GM18870 (cell line): ENCODE data around the gene KRT32.

Experiments
- ATAC-seq: cut with Tn5 transposase; IDR thresholded peaks from one replicate; pipeline ENCODE4 v1.9.1; 2021; ENCODE audit warnings: moderate library complexity; ENCODE audit not compliant: unreplicated experiment

The KRT32 gene

DNA sequence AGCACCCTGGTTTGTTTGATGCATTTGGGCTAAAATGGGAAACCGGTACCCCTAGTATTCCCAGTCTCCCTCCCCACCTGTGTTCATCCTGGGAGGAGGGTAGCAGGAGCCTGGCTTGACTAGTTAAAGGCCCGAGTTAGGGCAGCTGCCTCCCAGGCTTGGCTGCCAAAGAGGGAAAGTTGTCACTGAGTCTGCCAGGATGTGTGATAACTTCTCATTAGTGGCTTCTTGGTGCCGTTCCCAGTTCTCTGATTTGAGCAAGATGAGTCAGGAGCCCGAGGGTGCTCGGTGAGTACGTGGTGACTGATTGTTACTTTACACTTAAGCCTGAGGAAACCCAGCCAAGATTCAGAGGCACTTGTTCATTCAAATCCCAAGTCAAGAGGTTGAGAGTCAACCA, 2.5 kb downstream of the KRT32 start:
- ATAC-seq, result no peak

DNA sequence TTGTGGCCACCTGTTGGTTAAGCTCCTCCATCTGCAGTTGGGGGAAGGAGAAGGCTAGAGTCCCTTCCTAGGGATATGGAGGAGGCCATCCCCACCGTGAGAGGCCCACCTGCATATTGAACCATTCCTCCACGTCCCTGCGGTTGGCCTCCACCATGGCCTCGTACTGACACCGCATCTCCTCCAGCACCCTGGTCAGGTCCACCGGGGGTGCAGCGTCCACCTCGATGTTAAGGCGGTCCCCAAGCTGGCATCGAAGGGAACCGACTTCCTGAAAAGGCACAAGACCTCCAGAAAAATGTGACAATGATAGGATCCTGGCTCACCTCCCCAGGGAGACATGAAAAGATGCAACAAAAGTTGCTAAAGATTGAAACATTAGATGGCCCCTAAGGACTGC, 3.0 kb downstream of the KRT32 start:
- no peak for ATAC-seq

DNA sequence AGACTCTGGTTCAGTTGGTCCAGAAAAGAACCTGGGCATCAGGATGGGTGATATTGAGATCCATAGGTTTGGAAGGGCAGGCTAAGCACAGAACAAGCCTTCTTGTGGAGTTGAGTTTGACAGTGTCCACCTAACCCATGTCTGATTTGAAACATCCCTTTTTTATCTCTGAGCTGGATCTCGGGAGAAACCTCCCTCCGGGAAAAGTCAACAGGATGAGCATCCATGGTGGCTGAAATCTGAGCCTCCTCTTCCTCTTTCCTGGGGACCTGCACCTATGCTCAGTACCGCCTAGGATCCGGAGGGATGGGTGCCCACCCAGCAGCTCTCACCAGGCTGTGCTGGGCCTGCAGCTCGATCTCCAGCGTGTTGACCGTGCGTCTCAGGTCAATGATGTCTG, 3.4 kb downstream of the KRT32 start:
- ATAC-seq, result no peak

DNA sequence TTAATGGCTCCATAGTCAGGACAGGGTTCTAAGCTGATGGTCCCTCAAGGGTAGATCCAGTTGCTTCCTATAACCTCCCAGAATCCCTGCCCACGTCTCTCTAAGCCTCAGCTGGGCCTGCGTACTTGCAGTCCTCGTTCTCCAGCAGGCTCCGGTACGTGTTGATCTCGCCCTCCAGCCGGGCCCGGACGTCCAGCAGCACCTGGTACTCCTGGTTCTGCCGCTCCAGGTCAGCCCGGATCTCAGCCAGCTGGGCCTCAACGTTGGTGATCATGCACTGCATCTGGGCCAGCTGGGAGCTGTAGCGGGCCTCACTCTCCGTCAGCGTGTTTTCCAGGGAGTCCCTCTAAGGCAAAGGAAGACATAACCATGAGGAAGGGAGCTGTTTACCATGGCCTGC, 4.5 kb downstream of the KRT32 start:
- no peak for ATAC-seq

DNA sequence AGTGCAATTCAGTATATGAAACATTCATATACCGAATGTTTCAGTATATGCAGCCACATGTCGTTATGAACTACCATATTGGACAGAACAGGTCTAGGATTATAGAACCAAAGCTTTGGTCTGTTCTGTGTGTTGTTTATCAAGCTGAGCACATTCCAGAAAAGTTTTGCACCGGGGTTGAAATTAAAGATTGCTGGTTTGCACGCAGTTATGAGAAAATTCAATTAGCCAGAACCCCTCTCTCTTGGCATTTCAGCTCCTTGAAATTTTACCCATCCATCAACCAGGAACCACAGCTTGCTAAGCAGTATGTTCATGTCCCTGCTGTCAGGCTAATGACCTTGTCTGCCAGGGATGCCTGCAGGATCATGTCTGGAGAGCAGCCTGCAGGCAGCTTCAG, 9.5 kb downstream of the KRT32 start:
- no peak for ATAC-seq

DNA sequence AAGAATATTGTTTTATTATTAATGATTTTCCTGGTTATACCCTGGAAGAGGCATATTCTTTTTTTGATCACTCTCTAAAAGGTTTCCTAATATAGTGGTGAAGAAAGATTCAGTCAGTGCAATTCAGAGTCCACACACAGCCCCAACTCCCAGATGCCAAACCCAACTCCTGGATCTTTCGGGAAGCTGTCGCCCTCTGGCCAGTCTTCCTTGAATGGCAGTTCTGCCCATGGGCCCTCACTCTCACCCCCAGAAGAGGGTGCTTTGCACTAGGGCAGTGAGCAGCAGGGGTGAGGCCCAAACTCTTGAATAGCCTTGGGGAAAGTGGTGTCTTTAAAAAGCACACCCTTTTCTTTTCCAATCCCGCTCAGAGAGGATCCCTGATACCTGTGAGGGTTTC, 11.0 kb downstream of the KRT32 start:
- ATAC-seq, result no peak

DNA sequence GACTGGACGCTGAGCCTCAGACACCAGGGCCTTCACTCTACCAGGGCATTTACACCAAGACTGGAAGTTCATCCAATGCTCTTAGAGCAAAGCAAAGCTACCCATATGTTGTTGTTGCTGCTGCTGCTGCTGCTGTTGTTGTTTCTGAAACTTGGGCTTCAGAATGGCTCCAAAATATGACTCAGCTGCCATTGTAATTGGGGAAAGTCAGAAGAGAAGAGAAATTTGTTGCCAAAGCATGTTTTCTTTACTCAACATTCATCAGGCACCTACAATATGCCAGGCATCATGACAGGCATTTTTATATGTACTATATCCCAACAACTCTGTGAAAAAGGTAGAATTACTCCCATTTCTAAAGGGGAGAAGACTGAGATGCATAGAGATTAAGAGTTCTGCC, 11.9 kb downstream of the KRT32 start:
- no peak for ATAC-seq

DNA sequence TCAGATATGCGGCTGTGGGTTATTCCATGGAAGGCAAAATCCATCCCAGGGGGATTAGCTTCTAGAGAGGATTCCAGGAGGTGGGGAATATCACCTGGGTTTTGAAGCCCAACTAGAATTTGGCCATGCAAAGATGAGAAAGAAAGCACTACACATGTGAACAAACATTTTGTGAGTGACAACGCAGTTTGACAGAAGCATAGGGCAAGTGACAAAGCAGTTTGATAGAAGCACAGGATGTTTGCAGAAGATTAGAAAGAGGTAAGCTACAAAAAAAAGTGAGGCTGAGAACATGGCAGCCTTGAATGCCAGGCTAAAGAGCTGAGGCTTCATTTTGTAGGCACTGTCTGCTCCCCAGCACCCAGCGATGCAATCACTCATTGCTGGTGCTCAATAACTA, 14.1 kb downstream of the KRT32 start:
- ATAC-seq, result no peak

DNA sequence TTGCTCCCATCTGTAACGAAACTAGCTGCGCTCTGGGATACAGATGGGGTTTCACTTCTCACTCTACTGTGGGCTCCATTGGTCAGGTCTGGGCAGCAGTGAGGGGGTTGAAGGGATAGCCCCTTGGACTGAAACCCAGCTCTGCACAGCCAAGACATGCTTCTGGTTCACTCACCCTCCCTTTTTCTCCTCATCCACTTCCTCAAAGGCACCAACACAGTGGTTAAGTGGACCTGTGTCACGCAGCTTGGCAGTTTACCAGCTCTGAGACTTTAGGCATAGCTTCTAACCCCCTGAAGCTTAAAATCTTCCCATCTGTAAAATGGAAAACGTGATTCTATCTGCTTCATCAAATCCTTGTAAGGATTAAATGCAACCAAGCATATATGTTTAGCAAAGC, 14.9 kb downstream of the KRT32 start:
- no peak for ATAC-seq

DNA sequence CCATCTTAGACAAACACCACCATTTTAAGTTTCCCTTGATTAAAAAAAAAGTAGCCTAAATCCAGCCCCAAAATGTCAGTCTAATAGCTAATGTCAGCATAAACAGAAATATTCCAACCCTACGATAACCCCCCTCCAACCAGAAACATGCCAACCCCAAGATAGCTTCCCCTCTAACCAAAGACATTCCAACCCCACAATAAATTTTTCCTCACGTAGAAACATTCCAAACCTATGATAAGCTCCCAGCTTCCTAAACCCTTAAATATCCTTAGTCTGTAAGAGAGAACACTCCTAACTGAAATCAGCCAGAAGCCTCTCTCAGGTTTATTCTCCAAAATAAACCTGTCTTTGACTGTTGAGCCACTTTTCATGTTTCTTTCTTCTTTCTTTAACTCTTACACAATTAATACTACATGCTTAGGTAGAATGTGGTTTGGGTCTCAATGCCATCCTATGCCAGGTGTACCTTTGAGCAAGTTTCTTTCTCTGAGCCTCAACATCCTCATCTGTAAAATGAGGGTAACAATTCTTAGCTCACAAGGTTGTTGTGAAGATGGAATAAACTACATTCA, 15.9 kb downstream of the KRT32 start:
- ATAC-seq, result no peak

DNA sequence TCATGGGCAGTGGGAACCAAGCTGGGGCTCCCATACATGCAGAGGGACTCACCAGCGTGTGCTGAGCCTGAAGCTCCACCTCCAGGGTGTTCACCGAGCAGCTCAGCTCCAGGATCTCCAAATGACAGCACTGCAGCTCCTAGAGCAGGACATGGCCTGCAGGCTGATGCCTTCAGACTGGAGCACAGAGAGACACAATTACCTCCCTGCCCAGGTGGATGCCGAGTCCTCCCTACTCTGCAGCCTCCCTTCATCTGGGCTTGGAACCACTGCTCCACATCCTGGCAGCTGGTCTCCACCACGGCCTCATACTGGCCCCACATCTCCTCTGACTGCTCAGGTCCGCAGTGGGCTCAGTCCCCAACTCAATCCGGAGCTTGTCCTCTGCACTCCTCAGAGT, 18.2 kb downstream of the KRT32 start:
- ATAC-seq, result no peak

DNA sequence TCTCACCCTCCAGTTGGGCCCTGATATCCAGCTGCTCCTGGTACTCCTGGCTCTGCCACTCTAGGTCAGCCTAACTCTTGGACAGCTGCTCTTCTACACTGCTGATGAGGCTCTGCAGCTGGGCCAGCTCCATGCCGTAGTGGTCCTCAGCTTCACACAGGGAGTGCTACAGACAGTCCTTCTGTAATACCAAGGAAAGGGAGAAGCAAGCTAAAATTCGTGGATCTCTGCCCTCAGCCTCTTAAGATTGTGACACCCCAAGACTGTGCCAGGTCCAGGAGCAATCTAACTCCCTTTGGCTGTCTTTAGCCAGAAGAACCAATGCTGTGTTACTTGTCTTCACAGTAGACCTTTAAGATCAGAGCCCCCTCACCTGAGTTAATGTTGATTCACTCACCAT, 18.7 kb downstream of the KRT32 start:
- no peak for ATAC-seq

DNA sequence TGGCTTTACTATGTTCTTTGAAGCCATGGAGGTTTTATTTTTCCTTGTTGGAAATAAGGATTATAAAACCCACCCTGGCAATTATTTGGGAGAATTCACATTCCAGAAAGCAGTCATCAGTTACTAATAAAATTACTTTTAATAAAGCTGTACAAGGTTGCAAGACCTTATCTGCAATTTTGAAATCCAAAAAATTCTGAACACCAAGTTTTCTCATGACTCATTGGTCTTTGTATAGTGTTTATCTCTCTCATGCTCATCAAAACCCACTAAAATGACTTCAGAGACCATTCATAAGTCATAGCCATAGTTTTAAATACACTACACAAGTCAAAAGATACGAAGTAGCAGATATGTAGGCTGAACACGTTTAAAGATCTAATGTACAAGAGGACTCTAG, 20.4 kb downstream of the KRT32 start:
- no peak for ATAC-seq

DNA sequence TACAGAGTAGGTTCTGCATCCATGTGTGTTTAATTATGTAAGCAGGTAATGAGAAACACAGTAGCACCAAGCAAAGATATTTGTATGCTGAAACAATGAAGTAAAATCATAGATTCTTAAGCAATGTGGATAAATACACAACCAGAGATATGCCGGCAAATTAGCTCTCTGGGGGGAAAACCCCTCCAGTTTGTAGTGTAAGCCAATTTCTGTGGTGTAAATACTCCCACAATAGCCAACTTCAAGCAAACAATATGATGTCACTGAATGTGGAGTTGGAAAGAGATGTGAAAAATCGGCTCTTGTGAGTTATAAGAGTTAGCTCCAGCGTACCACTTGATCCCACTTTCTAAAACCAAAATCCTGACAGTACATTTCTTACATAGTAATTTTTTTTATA, 22.5 kb downstream of the KRT32 start:
- ATAC-seq, result no peak

DNA sequence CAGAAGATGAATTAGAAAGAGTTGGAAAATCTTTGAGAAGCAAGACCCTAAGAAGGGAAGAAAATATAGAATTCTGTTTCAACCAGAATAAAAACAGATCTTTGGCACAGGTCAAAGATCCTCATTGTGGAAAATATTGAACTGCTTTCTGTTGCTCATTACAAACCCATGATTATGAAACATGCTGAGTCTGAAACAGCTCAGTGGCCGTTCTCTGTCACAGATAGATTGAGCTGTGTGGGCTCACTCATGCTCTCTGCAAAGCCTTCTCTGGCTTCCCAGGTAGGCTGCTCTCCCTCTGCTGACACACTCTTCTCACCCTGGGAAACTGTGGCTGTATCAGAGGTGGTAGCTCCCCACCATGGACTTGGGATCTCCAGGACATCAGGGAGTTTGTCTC, 23.0 kb downstream of the KRT32 start:
- ATAC-seq, result no peak

DNA sequence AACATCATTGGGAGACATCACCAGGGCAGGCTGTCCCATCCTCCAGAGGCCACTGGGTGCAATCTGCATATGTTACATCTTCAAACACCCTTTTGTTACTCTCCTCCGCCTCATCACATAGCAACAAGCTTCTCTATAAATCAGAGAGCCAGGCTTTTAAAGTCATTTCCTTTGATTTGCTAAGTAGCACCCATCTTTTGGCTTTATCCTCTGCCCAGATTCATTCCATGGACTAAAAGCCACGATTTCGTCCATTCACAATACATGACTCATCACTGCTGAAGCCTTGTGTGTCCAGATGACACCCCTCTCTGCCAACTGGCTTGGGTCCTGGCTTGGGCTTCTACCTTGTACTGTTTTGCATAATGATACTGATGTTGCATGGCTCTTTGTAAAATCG, 24.4 kb downstream of the KRT32 start:
- ATAC-seq, result no peak

DNA sequence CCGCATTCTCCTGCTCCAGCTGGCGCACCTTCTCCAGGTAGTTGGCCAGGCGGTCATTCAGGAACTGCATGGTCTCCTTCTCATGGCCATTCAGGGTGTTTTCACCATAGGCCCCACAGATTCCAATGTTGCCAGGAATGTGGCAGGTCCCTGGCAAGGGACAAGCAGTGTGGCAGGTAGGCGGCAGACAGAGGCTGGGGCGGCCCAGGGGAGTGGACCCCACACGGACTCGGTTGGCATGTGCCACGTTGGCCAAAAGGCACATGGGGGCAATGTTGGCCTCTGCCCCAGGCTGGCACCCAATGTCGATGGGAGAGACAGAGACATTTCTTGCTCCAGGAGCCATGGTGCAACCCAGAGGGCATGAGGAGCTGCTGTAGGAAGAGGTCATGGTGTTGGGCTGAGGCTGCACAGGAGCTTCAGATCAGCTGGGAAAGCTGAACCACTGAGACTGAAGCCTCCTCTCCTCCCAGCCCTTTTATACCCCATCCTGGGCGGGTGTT, 26.6 kb downstream of the KRT32 start, which contains the start of gene KRT38:
Gene KRT38, minus strand, starts transcription at position 453 of the 503 bp plus-strand sequence. Its CDS starts 62 bp downstream, at position 391.
- no peak for ATAC-seq

DNA sequence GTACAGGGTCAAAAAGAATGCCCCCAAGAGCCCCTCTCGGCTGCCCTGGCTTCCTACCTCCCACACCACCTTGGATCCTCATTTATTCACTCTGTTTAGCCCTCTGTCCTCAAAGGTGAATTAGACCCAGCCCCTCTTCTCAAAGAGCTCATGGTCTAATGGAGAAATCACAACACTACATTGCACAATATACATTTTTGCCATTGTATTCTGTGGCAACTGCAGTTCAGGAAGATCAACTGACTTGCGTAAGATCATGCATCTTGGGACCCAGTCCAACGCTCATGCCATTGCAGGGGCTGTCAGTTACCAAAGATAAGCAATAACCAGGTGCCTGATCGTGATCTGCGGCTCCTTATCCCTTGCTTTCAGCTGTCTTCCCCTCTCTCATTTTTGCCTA, 27.8 kb downstream of the KRT32 start:
- ATAC-seq, result no peak

DNA sequence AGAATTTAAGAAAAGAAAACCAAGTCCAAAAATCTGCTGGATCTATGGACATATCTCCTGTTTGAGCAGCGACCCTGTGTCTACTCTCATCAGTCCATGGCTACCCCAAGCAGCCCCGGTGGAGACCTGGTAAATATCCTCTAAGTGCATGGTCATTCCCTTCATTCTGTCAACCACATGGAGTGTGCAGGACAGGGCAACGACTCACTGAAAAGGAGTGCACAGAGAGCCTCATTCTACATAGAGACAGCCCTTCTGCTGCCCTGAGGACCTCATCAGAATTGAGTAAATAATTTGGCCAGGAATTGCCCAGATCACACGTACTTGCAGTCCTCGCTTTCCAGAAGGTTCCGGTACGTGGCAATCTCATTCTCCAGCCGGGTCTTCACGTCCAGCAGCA, 29.4 kb downstream of the KRT32 start:
- ATAC-seq, result no peak

DNA sequence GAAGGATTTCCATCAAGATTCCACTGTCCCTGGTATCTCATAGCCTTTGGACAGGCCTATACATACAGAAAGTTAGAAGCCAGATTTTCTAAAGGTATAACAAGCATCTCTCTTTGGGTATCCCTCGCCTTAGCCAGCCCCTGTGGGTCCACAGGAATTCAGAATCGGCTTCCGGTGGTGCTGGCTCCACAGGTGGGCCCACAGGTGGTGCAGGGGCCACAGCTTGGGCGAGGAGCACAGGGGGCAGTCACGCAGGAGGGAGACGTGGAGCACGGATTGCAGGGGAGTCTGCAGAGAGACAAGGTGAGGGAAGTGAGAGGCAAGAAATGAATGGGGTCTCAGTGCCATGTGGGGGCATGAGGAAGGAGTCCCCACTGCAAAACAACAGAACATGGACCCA, 29.9 kb downstream of the KRT32 start:
- ATAC-seq, result no peak

DNA sequence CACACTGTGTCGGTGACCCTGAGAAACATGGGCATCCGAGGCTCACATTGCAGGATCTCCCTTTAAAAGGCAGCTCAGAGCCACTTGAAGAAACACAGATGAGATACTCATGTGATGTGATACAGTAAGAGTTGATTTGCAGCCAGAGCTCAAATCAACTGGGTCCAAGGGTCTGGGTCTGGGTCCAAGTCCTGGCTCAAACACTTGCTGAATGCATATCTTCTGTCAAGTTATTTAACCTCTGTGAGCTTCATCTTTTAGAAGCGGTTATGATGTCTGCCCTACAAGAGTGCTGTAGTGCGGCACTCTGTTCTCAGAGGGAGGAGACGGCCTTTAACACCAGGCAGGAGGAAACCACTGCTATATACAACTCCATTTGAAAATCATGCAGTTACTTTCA, 32.8 kb downstream of the KRT32 start:
- no peak for ATAC-seq

DNA sequence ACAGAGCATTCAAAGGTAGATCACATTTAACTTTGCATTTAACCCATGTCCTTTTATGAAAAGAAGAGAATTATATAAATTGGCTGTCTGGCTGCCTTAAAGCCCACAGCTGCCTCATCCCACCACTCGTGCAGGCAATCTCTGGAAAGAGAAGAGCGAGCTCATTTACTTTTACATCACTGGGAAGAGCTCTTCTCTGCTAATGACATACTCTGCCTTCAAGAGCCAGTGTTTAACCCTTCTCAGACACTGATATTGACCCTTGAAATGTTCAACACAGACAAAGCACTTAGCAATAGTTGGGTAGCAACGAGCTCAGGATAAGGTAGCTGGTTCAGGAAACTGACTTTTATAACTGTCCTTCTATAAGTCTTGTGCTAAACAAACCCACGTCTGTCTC, 33.2 kb downstream of the KRT32 start:
- ATAC-seq, result no peak

DNA sequence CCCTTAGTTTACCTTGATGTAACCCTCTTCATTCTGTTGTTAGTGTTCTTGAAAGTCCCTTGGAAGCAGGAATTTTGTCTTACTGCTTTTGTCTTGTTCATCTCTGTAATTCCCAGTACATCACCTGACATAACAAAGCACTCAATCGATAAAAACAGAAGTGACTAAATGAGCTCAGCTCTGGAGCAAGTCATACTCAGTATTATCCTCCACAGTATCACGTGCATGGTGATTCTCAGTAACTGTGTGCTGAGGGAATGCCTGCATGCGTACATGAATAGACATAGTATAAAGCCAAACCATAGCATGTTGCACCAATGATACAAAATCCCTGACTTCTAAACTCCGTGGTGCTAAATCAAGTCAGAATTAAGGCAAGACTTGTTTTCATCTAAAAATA, 33.6 kb downstream of the KRT32 start:
- no peak for ATAC-seq
